ENCODE measurements around the gene CYTL1. TPM values are rescaled to one million over a fixed set of nuclear protein-coding genes. Genes with fewer than 3 reads are reported as not detected.
A peak's percentile ranks its signal among the peaks of the same experiment; 100 is the strongest.

The CYTL1 gene
- total RNA-seq, 1 donor from 2014 or later = 6.9 TPM

DNA sequence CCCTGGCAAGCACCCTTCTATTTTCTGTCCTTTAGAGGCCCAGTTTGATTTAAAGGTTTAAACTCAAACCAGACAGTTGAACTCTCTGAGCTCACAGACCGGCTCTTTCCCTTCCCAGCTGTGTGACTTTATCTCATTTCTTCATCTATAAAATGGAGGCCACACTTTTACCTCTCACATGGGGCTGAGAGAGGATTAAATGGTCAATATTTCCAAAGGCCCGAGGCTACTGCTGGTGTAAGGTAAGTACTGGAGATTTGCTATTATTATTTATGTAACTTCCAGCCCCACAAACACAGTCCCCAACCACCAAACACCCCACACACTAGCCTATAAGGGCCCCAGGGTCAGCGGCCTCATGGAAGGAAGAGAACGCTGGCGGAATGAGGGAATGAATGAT is 13.6 kb upstream of the CYTL1 start:
- peaks cover 3% of the 10 kb centered on the region for H3K9me3 Mint-ChIP-seq

GRCh38 chr4:5030927-5031326 is 11.7 kb upstream of the CYTL1 start:
- peaks cover 54% of the 10 kb centered on the region for H3K27me3 Mint-ChIP-seq
- H3K4me1 Mint-ChIP-seq (ENCODE audit: unreplicated experiment) = peaks cover 29% of the 10 kb centered on the region

More for the DNA sequence above, 13.6 kb upstream of the CYTL1 start:
- no peak overlapping the region for H3K27ac Mint-ChIP-seq
- peaks cover 42% of the 10 kb centered on the region for H3K27me3 Mint-ChIP-seq
- H3K36me3 Mint-ChIP-seq = no peaks in the 10 kb centered on the region
- DNase-seq (ENCODE audit: extremely low spot score, unreplicated experiment) = no peak
- TF ChIP-seq, protein P1, sequence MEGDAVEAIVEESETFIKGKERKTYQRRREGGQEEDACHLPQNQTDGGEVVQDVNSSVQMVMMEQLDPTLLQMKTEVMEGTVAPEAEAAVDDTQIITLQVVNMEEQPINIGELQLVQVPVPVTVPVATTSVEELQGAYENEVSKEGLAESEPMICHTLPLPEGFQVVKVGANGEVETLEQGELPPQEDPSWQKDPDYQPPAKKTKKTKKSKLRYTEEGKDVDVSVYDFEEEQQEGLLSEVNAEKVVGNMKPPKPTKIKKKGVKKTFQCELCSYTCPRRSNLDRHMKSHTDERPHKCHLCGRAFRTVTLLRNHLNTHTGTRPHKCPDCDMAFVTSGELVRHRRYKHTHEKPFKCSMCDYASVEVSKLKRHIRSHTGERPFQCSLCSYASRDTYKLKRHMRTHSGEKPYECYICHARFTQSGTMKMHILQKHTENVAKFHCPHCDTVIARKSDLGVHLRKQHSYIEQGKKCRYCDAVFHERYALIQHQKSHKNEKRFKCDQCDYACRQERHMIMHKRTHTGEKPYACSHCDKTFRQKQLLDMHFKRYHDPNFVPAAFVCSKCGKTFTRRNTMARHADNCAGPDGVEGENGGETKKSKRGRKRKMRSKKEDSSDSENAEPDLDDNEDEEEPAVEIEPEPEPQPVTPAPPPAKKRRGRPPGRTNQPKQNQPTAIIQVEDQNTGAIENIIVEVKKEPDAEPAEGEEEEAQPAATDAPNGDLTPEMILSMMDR (conservative IDR thresholded peaks at IDR 0.05) = no peak
- peak overlapping the region; percentile 2 for H3K4me3 Mint-ChIP-seq
- H3K4me1 Mint-ChIP-seq (ENCODE audit: unreplicated experiment) = peaks cover 31% of the 10 kb centered on the region

DNA sequence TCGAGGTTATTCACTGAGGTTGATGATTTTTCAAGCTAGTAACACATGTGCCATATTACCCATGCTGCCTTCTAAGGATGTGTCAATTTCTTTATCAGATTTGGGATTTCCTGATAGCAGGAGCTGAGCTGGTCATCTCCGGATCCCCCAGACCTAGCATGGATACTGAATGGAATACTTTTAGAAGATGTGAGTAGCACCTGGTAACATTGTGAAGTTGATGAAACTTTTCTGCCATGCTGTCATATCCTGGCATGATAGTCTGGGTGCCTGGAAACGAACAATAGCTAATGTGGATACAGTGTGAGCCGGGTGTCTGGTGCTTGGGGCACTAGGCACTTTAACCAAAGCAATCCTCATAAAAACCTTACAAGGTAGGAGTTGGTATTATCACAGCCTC is 11.0 kb upstream of the CYTL1 start:
- H3K9me3 Mint-ChIP-seq = peaks cover 3% of the 10 kb centered on the region
- peaks cover 26% of the 10 kb centered on the region for H3K4me1 Mint-ChIP-seq (ENCODE audit: unreplicated experiment)
- H3K27ac Mint-ChIP-seq = no peak overlapping the region
- no peak for DNase-seq (ENCODE audit: extremely low spot score, unreplicated experiment)
- TF ChIP-seq, protein P1 (conservative IDR thresholded peaks at IDR 0.05) = no peak
- no peak overlapping the region for H3K4me3 Mint-ChIP-seq
- H3K36me3 Mint-ChIP-seq = no peaks in the 10 kb centered on the region
- H3K27me3 Mint-ChIP-seq = peaks cover 59% of the 10 kb centered on the region

More at GRCh38 chr4:5030927-5031326, 11.7 kb upstream of the CYTL1 start:
- no peak for DNase-seq (ENCODE audit: extremely low spot score, unreplicated experiment)
- no peak overlapping the region for H3K27ac Mint-ChIP-seq
- H3K9me3 Mint-ChIP-seq = peaks cover 3% of the 10 kb centered on the region
- no peak overlapping the region for H3K4me3 Mint-ChIP-seq
- no peaks in the 10 kb centered on the region for H3K36me3 Mint-ChIP-seq
- TF ChIP-seq, protein P1 (conservative IDR thresholded peaks at IDR 0.05) = no peak

GRCh38 chr4:5029447-5029846 is 10.2 kb upstream of the CYTL1 start:
- H3K27me3 Mint-ChIP-seq = peaks cover 58% of the 10 kb centered on the region
- H3K27ac Mint-ChIP-seq = no peak overlapping the region
- H3K4me3 Mint-ChIP-seq = no peak overlapping the region
- no peaks in the 10 kb centered on the region for H3K36me3 Mint-ChIP-seq
- H3K9me3 Mint-ChIP-seq = peaks cover 3% of the 10 kb centered on the region
- H3K4me1 Mint-ChIP-seq (ENCODE audit: unreplicated experiment) = peaks cover 19% of the 10 kb centered on the region
- TF ChIP-seq, protein P1 (conservative IDR thresholded peaks at IDR 0.05) = no peak
- DNase-seq (ENCODE audit: extremely low spot score, unreplicated experiment) = no peak

- peaks cover 3% of the 10 kb centered on the region for H3K9me3 Mint-ChIP-seq
- H3K27me3 Mint-ChIP-seq = peaks cover 57% of the 10 kb centered on the region
- H3K36me3 Mint-ChIP-seq = no peaks in the 10 kb centered on the region
- H3K27ac Mint-ChIP-seq = no peak overlapping the region
- H3K4me3 Mint-ChIP-seq = no peak overlapping the region
- H3K4me1 Mint-ChIP-seq (ENCODE audit: unreplicated experiment) = peaks cover 10% of the 10 kb centered on the region
- TF ChIP-seq, protein P1 (conservative IDR thresholded peaks at IDR 0.05) = no peak
- DNase-seq (ENCODE audit: extremely low spot score, unreplicated experiment) = no peak
Observed at GRCh38 chr4:5028480-5028879, 9.2 kb upstream of the CYTL1 start.

GRCh38 chr4:5027346-5027745 is 8.1 kb upstream of the CYTL1 start:
- Mint-ChIP-seq H3K4me3 (no peak overlapping the region), H3K36me3 (no peaks in the 10 kb centered on the region), H3K9me3 (peaks cover 6% of the 10 kb centered on the region), H3K27ac (no peak overlapping the region), H3K27me3 (peaks cover 60% of the 10 kb centered on the region), H3K4me1 (ENCODE audit: unreplicated experiment) (peaks cover 3% of the 10 kb centered on the region)
- no peak for DNase-seq (ENCODE audit: extremely low spot score, unreplicated experiment)
- TF ChIP-seq, protein P1 (conservative IDR thresholded peaks at IDR 0.05) = no peak

All from type B pancreatic cell (in vitro differentiated cells).